ENCODE data around the gene JAKMIP3.

Gene JAKMIP3

DNA sequence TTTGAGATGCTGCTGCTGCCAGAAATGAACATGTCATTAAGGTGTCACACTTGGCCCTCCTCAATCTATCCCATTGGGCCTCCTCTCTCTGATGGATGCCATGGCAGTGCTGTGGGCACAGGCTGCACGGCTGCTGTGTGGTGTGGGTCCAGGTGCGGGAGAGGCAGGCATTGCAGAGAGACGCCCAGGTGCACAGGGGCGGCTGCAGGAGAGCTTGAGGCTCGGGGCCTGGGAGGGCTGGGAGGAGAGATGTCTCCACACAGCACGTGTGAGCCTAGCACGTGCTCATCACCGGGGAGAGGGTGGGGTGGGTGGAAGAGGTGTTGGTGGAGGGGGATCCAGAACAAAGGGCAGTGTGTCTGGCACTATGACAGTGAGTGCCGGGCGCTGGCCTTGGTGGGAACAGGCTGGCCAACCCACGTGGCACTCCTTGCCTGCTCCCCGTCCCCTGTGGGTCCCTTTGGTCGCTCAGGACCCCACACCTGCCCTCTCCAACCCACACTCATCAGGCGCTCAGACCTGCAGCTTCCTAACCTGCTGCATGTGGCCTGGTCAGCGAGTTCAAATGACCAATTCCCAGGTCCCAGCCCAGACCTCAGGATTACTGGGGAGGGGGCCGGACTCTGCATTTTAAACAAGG, 44.1 kb upstream of the JAKMIP3 start:
- H3K4me3 ChIP-seq (replicated peaks; ENCODE audit: low read depth, low read length): no peak overlapping the region
- TF ChIP-seq, protein P1, sequence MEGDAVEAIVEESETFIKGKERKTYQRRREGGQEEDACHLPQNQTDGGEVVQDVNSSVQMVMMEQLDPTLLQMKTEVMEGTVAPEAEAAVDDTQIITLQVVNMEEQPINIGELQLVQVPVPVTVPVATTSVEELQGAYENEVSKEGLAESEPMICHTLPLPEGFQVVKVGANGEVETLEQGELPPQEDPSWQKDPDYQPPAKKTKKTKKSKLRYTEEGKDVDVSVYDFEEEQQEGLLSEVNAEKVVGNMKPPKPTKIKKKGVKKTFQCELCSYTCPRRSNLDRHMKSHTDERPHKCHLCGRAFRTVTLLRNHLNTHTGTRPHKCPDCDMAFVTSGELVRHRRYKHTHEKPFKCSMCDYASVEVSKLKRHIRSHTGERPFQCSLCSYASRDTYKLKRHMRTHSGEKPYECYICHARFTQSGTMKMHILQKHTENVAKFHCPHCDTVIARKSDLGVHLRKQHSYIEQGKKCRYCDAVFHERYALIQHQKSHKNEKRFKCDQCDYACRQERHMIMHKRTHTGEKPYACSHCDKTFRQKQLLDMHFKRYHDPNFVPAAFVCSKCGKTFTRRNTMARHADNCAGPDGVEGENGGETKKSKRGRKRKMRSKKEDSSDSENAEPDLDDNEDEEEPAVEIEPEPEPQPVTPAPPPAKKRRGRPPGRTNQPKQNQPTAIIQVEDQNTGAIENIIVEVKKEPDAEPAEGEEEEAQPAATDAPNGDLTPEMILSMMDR (IDR thresholded peaks at IDR 0.05; ENCODE audit: low read depth, low read length, missing control alignments): no peak
- DNase-seq (ENCODE audit: extremely low read depth, low read depth): no peak

GRCh38 chr10:132022241-132022640, 43.5 kb upstream of the JAKMIP3 start:
- DNase-seq (ENCODE audit: extremely low read depth, low read depth): no peak
- TF ChIP-seq, protein P1 (IDR thresholded peaks at IDR 0.05; ENCODE audit: low read depth, low read length, missing control alignments): no peak

DNA sequence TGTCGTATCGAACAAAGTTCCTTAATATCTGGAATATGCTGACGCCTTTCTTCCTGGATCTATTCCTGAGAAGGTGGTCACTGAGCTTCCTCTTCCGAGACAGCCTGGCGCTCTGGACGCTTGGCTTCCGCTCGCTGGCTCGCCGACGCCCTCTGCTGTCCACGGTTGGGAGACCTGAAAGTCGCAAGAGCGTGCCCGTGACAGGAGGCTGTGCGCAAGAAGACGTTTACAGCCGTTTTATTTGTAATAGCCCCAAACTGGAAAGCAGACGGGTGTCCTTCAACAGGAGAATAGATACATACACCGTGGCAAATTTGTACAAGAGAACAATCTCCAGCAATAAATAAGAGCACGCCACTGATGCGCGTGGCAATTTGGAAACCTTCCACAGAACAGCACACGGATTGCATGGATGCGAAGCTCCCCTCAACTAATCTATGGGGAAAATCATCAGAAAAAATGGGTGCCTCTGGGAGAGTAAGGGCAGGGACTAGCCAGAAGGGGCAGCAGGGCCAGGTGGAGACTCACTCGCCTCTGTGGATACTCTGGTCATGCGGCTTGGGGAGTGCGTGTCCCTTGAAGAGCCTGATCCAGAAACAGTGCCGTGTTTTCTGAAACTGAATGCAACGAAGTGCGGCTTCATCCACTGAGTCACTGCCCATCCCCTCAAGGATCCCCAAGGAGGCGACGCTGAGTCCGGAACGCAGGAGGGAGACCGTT, 42.5 kb upstream of the JAKMIP3 start:
- H3K4me3 ChIP-seq (replicated peaks; ENCODE audit: low read depth, low read length): no peak overlapping the region
- TF ChIP-seq, protein P1 (IDR thresholded peaks at IDR 0.05; ENCODE audit: low read depth, low read length, missing control alignments): peak; percentile 87
- peak; percentile 24 for DNase-seq (ENCODE audit: extremely low read depth, low read depth)

More at GRCh38 chr10:132022241-132022640, 43.5 kb upstream of the JAKMIP3 start:
- H3K4me3 ChIP-seq (replicated peaks; ENCODE audit: low read depth, low read length): no peak overlapping the region

DNA sequence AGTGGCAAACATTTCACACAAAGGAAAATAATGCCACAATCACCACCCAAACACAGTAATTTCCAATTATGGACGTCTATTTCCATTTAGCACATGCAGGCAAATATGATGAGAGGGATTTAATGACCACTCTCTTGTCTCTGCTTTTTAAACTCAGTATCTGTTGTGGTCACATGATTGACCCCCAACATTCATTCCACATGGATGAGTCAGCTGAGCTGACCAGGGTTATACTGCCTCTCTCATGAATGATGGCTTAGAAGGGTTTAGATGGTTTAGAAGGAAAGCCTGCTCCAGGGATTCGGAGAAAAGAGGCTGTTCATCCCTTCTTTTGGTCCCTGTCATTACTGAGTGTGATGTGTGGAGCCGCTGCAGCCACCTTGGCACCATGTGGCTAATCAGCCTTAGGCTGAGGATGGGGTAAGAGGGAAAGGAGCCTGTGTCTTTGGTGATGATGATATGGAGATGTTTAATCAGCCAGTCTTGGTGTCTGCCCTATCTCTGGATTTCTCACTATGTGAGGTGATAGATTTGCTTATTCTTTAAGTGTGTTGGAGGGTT, 38.2 kb upstream of the JAKMIP3 start:
- no peak for DNase-seq (ENCODE audit: extremely low read depth, low read depth)
- TF ChIP-seq, protein P1 (IDR thresholded peaks at IDR 0.05; ENCODE audit: low read depth, low read length, missing control alignments): no peak

GRCh38 chr10:132028706-132029105, 37.0 kb upstream of the JAKMIP3 start:
- no peak overlapping the region for H3K4me3 ChIP-seq (replicated peaks; ENCODE audit: low read depth, low read length)
- DNase-seq (ENCODE audit: extremely low read depth, low read depth): no peak
- TF ChIP-seq, protein P1 (IDR thresholded peaks at IDR 0.05; ENCODE audit: low read depth, low read length, missing control alignments): no peak

More for the DNA sequence above, 38.2 kb upstream of the JAKMIP3 start:
- no peak overlapping the region for H3K4me3 ChIP-seq (replicated peaks; ENCODE audit: low read depth, low read length)

- DNase-seq (ENCODE audit: extremely low read depth, low read depth): no peak
- TF ChIP-seq, protein P1 (IDR thresholded peaks at IDR 0.05; ENCODE audit: low read depth, low read length, missing control alignments): no peak
Measured at GRCh38 chr10:132030898-132031463, 34.8 kb upstream of the JAKMIP3 start.

More at GRCh38 chr10:132030898-132031463, 34.8 kb upstream of the JAKMIP3 start:
- H3K4me3 ChIP-seq (replicated peaks; ENCODE audit: low read depth, low read length): no peak overlapping the region

Measured in HFF-Myc (cell line).